ENCODE results near the gene ETV3L.
"Not testable (repeated sequence)": the region's sequence is repeated elsewhere in the genome, so short reads cannot be mapped to it uniquely, and the experiment has no call there.

The ETV3L gene

GRCh38 chr1:157104598-157105293 is 5.1 kb upstream of the ETV3L start:
- no peak for DNase-seq

DNA sequence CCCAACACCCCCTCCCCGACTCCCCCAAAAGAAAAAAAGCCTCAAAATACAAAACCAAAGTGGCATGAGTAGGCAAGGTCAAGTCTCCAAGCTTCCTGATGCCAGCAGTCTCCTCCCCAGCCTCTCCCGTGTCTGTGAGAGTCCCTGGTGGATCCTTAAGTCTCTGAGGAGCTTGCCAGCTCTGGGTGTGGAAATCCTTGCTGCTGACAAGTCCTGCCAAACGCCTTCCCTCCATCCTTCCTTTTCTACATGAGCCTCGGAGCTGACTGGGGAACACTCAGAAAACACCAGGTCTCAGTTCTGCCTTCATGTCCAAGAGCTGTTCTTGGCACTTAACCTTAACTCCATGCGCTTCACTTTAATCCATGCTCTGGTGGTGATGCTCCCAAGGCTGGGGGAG is 3.7 kb upstream of the ETV3L start:
- no peak for DNase-seq

GRCh38 chr1:157101149-157101548 is 1.5 kb upstream of the ETV3L start:
- DNase-seq = no peak

DNA sequence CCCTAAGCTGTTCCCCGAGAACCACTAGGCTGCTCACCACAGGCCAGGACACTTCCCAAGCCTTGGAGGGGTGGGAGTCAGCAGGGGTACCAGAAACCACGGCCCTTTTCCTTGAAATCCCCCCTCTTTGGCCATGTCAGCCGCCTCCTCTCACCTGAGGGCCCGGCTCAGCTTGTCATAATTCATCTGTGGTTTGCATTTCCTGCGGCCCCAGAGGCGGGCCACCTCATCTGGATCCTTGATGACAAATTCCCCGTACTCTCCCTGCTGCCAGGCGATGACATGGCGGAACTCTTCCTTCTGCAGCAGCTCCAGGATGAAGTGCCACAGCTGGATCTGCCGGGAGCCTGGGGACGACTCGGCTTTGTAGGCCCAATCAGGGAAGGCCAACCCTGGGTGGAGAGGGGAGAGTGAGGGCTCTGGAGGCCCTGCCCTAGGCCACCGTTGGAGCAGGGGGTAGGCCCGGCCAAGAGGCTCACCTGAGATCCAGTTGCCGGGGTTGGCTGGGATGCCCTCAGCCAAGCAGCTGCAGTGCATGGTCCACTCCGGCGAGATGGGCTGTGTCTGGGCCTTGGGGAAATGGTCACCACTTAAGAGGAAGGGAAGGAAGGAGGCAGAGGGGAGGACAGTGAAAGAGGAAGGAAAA is 498 bp downstream of the ETV3L start:
- not testable (repeated sequence) for DNase-seq

- no peak for DNase-seq
Observed at GRCh38 chr1:157098519-157098918, 1.1 kb downstream of the ETV3L start.

- no peak for DNase-seq
Observed at GRCh38 chr1:157097692-157098091, 1.9 kb downstream of the ETV3L start.

- DNase-seq = no peak
Observed at GRCh38 chr1:157096881-157097280, 2.7 kb downstream of the ETV3L start.

DNA sequence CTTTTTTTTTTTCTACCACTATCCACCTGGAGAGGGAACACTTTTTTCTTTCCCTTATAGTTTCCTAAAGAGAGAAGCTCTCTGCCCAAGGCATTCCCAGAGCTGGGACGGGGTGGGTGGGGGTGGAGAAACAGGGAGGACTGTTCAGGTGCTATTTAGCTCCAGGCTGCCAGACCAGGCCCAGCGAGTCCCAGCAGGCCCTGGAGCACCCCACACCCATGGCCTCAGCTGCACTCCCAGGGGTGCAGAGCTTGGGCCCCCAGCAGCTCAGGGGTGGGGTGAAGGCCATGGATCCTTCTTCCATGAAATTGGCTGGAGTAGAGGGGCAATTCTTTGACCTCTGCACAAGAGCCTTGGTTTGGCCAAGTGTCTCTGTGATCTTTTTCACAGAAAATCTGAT is 4.1 kb downstream of the ETV3L start:
- DNase-seq = no peak

- DNase-seq = no peak
Observed at GRCh38 chr1:157095091-157095490, 4.5 kb downstream of the ETV3L start.

DNA sequence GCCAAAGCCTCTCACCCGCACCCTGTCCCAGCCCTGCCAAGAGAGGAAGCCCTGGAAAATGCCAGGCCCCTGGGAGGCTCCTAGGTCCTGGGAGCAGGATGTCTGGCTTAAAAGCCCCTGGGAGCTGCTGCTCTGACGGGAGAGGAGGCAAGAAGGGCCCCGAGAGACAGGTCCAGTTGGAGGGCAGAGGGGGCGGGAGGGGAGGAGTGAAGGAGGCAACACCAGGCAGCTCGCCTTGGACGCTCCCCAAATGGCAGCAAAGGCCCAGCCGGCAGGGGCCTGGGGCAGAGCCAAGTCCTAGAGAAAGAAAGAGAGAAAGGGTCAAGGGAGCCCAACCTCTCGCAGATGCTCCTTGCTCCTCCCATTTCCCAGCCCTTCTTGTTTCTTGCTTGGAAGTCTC is 6.8 kb downstream of the ETV3L start:
- DNase-seq = no peak

- no peak for DNase-seq
Observed at GRCh38 chr1:157091668-157092273, 7.8 kb downstream of the ETV3L start.

GRCh38 chr1:157091186-157091585 is 8.4 kb downstream of the ETV3L start:
- no peak for DNase-seq

GRCh38 chr1:157090771-157091170 is 8.8 kb downstream of the ETV3L start:
- DNase-seq = no peak

GRCh38 chr1:157090196-157090647 is 9.4 kb downstream of the ETV3L start:
- DNase-seq = peak; percentile 66 to 87 (median 72)

DNA sequence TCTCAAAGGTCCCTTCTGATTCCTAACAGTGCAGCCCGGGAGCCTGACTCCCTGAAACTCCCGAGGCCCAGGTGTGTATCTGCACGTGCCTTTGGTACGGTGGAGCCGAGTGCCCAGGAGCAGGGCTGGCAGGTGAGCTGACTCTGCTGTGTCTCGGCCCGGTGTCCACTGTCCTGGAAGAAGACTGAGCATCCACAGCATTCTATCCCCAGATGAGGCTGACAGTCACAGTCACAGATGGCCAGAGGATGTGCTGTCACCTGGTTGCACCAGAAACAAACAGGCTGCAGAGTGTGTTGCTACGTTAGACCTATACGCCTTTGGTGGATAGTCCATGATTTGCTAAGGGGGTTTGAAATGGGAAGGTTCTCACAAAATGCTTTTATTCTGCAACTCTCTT is 9.8 kb downstream of the ETV3L start:
- DNase-seq = no peak

DNA sequence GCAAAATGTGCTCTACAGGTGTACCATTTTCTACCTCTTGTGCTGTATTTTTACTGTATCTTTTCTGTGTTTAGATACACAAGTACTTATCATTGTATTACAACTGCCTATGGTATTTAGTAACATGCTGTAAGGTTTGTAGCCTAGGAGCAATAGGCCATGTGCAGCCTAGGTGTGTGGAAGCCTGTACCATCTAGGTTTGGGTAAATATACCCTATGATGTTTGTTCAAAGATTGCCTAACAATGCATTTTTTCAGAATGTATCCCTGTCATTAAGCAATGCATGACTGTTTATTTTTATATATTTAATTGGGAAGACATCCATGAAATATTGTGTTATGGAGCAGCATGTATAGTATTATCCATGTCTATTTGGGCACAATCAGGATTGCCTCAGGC is 11.0 kb downstream of the ETV3L start:
- no peak for DNase-seq

- DNase-seq = no peak
Observed at GRCh38 chr1:157087030-157087429, 12.6 kb downstream of the ETV3L start.

GRCh38 chr1:157086299-157086698 is 13.3 kb downstream of the ETV3L start:
- DNase-seq = no peak

GRCh38 chr1:157085421-157085820 is 14.2 kb downstream of the ETV3L start:
- no peak for DNase-seq

- no peak for DNase-seq
Observed at GRCh38 chr1:157084720-157085119, 14.9 kb downstream of the ETV3L start.

DNA sequence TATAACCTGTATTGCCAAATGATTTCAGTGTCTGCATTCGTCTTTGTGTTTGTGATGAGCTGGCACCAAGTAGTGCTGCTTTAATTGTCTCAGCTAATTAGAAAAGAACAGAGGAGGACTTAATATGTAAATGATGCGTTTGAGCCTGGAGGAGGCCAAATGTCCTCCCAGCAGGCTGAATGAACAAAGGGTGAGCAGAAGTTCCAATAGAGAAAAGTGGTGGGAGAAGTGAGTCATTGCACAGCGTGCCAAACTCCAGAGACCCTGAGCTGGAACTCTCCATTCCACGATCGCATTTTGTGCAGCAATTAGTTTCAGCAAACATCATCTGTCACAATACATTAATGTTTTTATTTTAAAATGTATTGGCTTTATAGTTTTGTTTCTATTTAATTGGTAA is 17.9 kb downstream of the ETV3L start:
- DNase-seq = no peak

- no peak for DNase-seq
Observed at GRCh38 chr1:157080714-157081113, 18.9 kb downstream of the ETV3L start.

GRCh38 chr1:157077394-157077793 is 22.2 kb downstream of the ETV3L start:
- DNase-seq = no peak
